Activated CD4-positive, CD25-positive, alpha-beta regulatory T cell treated with anti-CD3 and anti-CD28 coated beads, Interleukin-2, amount 50 U/mL, for 72 hours (primary cell): ENCODE results near the gene RNASEH2A.
"Not testable (repeated sequence)": the region's sequence is repeated elsewhere in the genome, so short reads cannot be mapped to it uniquely, and the experiment has no call there.

Experiments
- DNase-seq: peaks from one replicate; pipeline ENCODE4 v3.0.0; 2021

Gene RNASEH2A

GRCh38 chr19:12834566-12834943 lies 28.2 kb downstream of the RNASEH2A start, which contains the start of gene RTBDN:
RTBDN (minus strand) TSS chr19:12834579; CDS start chr19:12829979, 4,600 bp downstream.
- no peak for DNase-seq

GRCh38 chr19:12834976-12835757 lies 28.8 kb downstream of the RNASEH2A start:
- DNase-seq: no peak

- DNase-seq: no peak
Observed at GRCh38 chr19:12836529-12836863, 30.1 kb downstream of the RNASEH2A start.

- no peak for DNase-seq
Observed at GRCh38 chr19:12837225-12837624, 30.8 kb downstream of the RNASEH2A start.

GRCh38 chr19:12838182-12838885 lies 31.9 kb downstream of the RNASEH2A start, which contains the start of gene MAST1:
MAST1 (plus strand) TSS chr19:12838515; CDS start chr19:12838573, 58 bp downstream.
- DNase-seq: peak; percentile 59

GRCh38 chr19:12838886-12839756 lies 32.7 kb downstream of the RNASEH2A start:
- DNase-seq: no peak

- DNase-seq: peak; percentile 61
Observed at GRCh38 chr19:12840091-12841079, 34.0 kb downstream of the RNASEH2A start.

GRCh38 chr19:12841094-12841493 lies 34.7 kb downstream of the RNASEH2A start:
- no peak for DNase-seq

- no peak for DNase-seq
Observed at GRCh38 chr19:12842511-12842910, 36.1 kb downstream of the RNASEH2A start.

- DNase-seq: no peak
Observed at GRCh38 chr19:12843328-12843727, 36.9 kb downstream of the RNASEH2A start.

GRCh38 chr19:12843999-12844732 lies 37.8 kb downstream of the RNASEH2A start:
- DNase-seq: no peak

- DNase-seq: not testable (repeated sequence)
Observed at GRCh38 chr19:12846613-12847012, 40.2 kb downstream of the RNASEH2A start.

- DNase-seq: peak; percentile 97
Observed at GRCh38 chr19:12847159-12848139, 41.1 kb downstream of the RNASEH2A start.

GRCh38 chr19:12856653-12857052 lies 50.3 kb downstream of the RNASEH2A start:
- DNase-seq: no peak

GRCh38 chr19:12858041-12858928 lies 51.9 kb downstream of the RNASEH2A start:
- DNase-seq: no peak

- DNase-seq: no peak
Observed at GRCh38 chr19:12859546-12859945, 53.2 kb downstream of the RNASEH2A start.
